K562 (cell line): ENCODE measurements around the gene CTXN1. TPM values are rescaled to one million over a fixed set of nuclear protein-coding genes. Genes with fewer than 3 reads are reported as not detected.

ENCODE experiments used
- BRF1 ChIP-seq: IDR thresholded peaks from 3 replicates; pipeline ENCODE4 v1.6.1; 2011; ENCODE audit warnings: borderline replicate concordance, mild to moderate bottlenecking; ENCODE audit not compliant: insufficient read length; ENCODE audit errors: extremely low read depth
- CCAR2 ChIP-seq: fragments of 200-400 bp; formaldehyde crosslinking; IDR thresholded peaks from 2 replicates; pipeline ENCODE4 v1.6.1; 2017; ENCODE audit warnings: mild to moderate bottlenecking, low read depth, low read length
- GABPA ChIP-seq: fragments of 200-800 bp; sonication (Bioruptor generic); conservative IDR thresholded peaks from 2 replicates; pipeline ENCODE4 v1.6.1; 2016; ENCODE audit warnings: low read depth, missing genetic modification characterization, missing compliant biosample characterization
- GTF3C2 ChIP-seq: IDR thresholded peaks from 3 replicates; pipeline ENCODE4 v1.6.1; 2011; ENCODE audit warnings: borderline replicate concordance, mild to moderate bottlenecking, moderate library complexity; ENCODE audit not compliant: insufficient read length; ENCODE audit errors: extremely low read depth
- MTA2 ChIP-seq: fragments of 450-650 bp; IDR thresholded peaks from 2 replicates; pipeline ENCODE4 v1.6.1; 2016; ENCODE audit warnings: low read depth
- RAD21 ChIP-seq, 2 experiments: fragments of 250-450 bp in 1 of 2; fragments of 450-650 bp in 1 of 2; sonication (Bioruptor Pico) in 1 of 2; formaldehyde crosslinking in 1 of 2; IDR thresholded peaks in 1 of 2; conservative IDR thresholded peaks in 1 of 2; 2 replicates each; pipeline versions ENCODE4 v1.4.0 to v1.8.0; 2020 to 2022; ENCODE audit warnings: mild to moderate bottlenecking in 2 of 2, moderate library complexity in 1 of 2
- SETDB1 ChIP-seq: IDR thresholded peaks from one replicate; pipeline ENCODE4 v1.6.1; 2012; ENCODE audit warnings: low read length, control low read depth, inconsistent platforms
- TAL1 ChIP-seq: fragments of 450-650 bp; IDR thresholded peaks from 2 replicates; pipeline ENCODE4 v1.6.1; 2016; ENCODE audit warnings: mild to moderate bottlenecking
- ZNF140 ChIP-seq: fragments of 250-450 bp; sonication (Bioruptor Pico); IDR thresholded peaks from 2 replicates; pipeline ENCODE4 v1.8.0; 2021; ENCODE audit warnings: moderate library complexity, mild to moderate bottlenecking, inconsistent platforms
- ZNF717 ChIP-seq: fragments of 250-450 bp; sonication (Bioruptor Pico); IDR thresholded peaks from 2 replicates; pipeline ENCODE4 v1.5.0; 2021
- polyA plus RNA-seq, 8 experiments: library from polyadenylated mRNA; depleted of rRNA in 4 of 8; stranded (reverse) in 5 of 8; unstranded in 3 of 8; fragments of >200 nt; fragmentation: Nextera tagmentation in 2 of 8; fragmentation: Illumina TruSeq in 1 of 8; extraction: Ambion mirVana in 2 of 8; extraction: Trizol in 1 of 8; gene quantifications; 2 replicates each; pipeline versions ENCODE4 v1.2.1 to v1.2.3, GENCODE V29; 2011 to 2014; ENCODE audit warnings: inconsistent platforms in 1 of 8, missing spikeins in 1 of 8
- total RNA-seq, 7 experiments: library from RNA; depleted of rRNA in 6 of 7; stranded (reverse); fragments of >200 nt in 6 of 7; fragmentation: Illumina TruSeq in 2 of 7; extraction: Trizol in 2 of 7; gene quantifications; 2 replicates each; pipeline versions ENCODE4 v1.2.1 to v1.2.3, GENCODE V29; 2011 to 2021; ENCODE audit warnings: low replicate concordance in 1 of 7
- TF ChIP-seq, protein P1 (sequence below): fragments of 450-650 bp; IDR thresholded peaks from 2 replicates; pipeline ENCODE4 v1.6.1; 2016; ENCODE audit warnings: low read depth
- TF ChIP-seq, protein P2 (sequence below): sonication (generic); formaldehyde crosslinking; IDR thresholded peaks from 2 replicates; pipeline ENCODE4 v1.9.0; 2022; ENCODE audit warnings: mild to moderate bottlenecking, missing genetic modification reagents
- TF ChIP-seq, protein P3 (sequence below): sonication (generic); formaldehyde crosslinking; IDR thresholded peaks from 2 replicates; pipeline ENCODE4 v1.4.0; 2020; ENCODE audit warnings: mild to moderate bottlenecking, missing genetic modification reagents

The CTXN1 gene
- total and polyA plus RNA-seq, 9 of the 15 experiments (the other 6 are each of a cell fraction or from before 2014, with no cell fraction given), result 0.15 to 37.4 (median 1.8) TPM; not detected in 2

DNA sequence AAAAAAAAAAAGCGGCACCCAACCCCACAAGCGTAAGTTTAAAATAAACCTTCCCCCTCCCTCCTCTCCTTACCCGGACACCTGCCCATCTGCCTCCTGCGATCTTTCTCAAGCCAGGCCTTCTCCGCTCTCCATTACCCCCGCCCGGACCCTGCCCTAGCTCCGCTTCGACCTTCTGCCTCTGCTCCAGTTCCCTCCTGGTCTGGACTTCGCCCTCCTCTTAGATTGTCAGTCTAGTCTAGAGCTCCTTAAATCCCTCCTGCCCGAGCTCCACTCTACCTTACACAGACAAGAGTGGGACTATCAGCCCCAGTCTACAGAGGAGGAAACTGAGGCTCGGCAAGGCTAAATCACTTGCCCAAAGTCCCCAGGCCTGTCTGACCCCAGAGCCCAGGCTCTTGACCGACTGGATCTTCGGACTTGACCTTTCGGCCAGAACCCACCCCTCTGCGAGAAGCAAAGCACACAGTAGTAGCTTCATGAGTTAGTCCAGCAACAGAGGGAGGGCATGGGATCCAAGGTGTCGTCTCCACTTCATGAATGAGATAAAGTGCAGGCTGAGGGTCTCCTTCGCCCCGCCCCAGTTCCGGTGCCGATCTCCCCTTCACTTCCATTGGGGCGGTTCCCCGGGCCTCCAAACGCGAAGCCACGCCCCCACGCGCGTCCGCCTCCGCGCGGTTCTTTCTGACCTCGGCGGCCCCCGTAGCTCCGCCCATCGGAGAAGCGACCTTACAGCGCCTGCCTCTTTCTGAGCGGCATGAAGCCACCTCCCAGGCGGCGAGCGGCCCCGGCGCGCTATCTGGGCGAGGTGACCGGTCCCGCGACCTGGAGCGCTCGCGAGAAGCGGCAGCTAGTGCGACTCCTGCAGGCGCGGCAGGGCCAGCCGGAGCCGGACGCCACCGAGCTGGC lies 6.1 kb downstream of the CTXN1 start, which contains the start of gene SNAPC2 (continued):
- TF ChIP-seq, protein P1, sequence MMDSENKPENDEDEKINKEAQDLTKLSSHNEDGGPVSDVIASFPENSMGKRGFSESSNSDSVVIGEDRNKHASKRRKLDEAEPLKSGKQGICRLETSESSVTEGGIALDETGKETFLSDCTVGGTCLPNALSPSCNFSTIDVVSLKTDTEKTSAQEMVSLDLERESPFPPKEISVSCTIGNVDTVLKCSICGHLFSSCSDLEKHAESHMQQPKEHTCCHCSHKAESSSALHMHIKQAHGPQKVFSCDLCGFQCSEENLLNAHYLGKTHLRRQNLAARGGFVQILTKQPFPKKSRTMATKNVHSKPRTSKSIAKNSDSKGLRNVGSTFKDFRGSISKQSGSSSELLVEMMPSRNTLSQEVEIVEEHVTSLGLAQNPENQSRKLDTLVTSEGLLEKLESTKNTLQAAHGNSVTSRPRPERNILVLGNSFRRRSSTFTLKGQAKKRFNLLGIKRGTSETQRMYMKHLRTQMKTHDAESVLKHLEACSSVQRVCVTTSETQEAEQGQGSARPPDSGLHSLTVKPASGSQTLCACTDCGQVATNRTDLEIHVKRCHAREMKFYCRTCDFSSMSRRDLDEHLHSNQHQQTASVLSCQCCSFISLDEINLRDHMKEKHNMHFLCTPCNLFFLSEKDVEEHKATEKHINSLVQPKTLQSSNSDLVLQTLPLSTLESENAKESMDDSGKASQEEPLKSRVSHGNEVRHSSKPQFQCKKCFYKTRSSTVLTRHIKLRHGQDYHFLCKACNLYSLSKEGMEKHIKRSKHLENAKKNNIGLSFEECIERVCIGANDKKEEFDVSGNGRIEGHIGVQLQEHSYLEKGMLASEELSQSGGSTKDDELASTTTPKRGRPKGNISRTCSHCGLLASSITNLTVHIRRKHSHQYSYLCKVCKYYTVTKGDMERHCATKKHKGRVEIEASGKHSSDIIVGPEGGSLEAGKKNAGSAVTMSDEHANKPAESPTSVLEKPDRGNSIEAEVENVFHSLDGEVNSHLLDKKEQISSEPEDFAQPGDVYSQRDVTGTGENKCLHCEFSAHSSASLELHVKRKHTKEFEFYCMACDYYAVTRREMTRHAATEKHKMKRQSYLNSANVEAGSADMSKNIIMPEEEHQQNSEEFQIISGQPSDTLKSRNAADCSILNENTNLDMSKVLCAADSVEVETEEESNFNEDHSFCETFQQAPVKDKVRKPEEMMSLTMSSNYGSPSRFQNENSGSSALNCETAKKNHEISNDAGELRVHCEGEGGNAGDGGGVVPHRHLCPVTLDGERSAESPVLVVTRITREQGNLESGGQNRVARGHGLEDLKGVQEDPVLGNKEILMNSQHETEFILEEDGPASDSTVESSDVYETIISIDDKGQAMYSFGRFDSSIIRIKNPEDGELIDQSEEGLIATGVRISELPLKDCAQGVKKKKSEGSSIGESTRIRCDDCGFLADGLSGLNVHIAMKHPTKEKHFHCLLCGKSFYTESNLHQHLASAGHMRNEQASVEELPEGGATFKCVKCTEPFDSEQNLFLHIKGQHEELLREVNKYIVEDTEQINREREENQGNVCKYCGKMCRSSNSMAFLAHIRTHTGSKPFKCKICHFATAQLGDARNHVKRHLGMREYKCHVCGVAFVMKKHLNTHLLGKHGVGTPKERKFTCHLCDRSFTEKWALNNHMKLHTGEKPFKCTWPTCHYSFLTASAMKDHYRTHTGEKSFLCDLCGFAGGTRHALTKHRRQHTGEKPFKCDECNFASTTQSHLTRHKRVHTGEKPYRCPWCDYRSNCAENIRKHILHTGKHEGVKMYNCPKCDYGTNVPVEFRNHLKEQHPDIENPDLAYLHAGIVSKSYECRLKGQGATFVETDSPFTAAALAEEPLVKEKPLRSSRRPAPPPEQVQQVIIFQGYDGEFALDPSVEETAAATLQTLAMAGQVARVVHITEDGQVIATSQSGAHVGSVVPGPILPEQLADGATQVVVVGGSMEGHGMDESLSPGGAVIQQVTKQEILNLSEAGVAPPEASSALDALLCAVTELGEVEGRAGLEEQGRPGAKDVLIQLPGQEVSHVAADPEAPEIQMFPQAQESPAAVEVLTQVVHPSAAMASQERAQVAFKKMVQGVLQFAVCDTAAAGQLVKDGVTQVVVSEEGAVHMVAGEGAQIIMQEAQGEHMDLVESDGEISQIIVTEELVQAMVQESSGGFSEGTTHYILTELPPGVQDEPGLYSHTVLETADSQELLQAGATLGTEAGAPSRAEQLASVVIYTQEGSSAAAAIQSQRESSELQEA, result peak; percentile 96
- no peak for TF ChIP-seq ZNF717
- peak; percentile 57; the same call in 1 of the 2 replicates for TF ChIP-seq GABPA (tag)
- TF ChIP-seq, protein P2, sequence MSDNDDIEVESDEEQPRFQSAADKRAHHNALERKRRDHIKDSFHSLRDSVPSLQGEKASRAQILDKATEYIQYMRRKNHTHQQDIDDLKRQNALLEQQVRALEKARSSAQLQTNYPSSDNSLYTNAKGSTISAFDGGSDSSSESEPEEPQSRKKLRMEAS (CRISPR knock-in tag), result peak; percentile 61; the same call in 1 of the 2 replicates
- no peak for TF ChIP-seq CCAR2
- no peak for TF ChIP-seq MTA2
- no peak for TF ChIP-seq GTF3C2
- no peak for TF ChIP-seq TAL1
- no peak for TF ChIP-seq BRF1
- no peak for TF ChIP-seq SETDB1
- TF ChIP-seq RAD21 (CRISPR knock-in tag; conservative IDR thresholded peaks at IDR 0.05 in 1 of 2, IDR thresholded peaks at IDR 0.05 in 1 of 2), result no peak
- TF ChIP-seq, protein P3, sequence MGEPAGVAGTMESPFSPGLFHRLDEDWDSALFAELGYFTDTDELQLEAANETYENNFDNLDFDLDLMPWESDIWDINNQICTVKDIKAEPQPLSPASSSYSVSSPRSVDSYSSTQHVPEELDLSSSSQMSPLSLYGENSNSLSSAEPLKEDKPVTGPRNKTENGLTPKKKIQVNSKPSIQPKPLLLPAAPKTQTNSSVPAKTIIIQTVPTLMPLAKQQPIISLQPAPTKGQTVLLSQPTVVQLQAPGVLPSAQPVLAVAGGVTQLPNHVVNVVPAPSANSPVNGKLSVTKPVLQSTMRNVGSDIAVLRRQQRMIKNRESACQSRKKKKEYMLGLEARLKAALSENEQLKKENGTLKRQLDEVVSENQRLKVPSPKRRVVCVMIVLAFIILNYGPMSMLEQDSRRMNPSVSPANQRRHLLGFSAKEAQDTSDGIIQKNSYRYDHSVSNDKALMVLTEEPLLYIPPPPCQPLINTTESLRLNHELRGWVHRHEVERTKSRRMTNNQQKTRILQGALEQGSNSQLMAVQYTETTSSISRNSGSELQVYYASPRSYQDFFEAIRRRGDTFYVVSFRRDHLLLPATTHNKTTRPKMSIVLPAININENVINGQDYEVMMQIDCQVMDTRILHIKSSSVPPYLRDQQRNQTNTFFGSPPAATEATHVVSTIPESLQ, result no peak
- TF ChIP-seq ZNF140 (CRISPR knock-in tag), result no peak
